ENCODE data around the gene FAM83C. TPM values are rescaled to one million over a fixed set of nuclear protein-coding genes. Genes with fewer than 3 reads are reported as not detected.

FAM83C gene
- total and polyA plus RNA-seq, 2 experiments from 2014 or later = not detected

- in situ Hi-C loops (cut with MboI) = no loop called here
- Histone ChIP-seq H3K27me3 (replicated peaks; ENCODE audit: insufficient read depth) (no peaks in the 10 kb centered on the region), H3K9me2 (ENCODE audit: insufficient read depth) (no peaks in the 10 kb centered on the region), H3K36me3 (ENCODE audit: low read depth) (peaks cover 9% of the 10 kb centered on the region; the same call in 1 of the 2 replicates), H3K4me3 (peak overlapping the region; percentile 85), H3K9ac (peak overlapping the region; percentile 91), H3F3A (ENCODE audit: insufficient read depth) (peaks cover 45% of the 10 kb centered on the region), H3K79me2 (ENCODE audit: insufficient read depth) (peaks cover 40% of the 10 kb centered on the region), H3K27ac (peak overlapping the region; percentile 88; the same call in 1 of the 2 replicates), H4K20me1 (ENCODE audit: insufficient read depth) (no peaks in the 10 kb centered on the region), H2AFZ (no peak overlapping the region), H3K4me2 (ENCODE audit: unreplicated experiment) (peak overlapping the region; percentile 94), H3K9me3 (ENCODE audit: low read depth) (no peaks in the 10 kb centered on the region), H3K4me1 (ENCODE audit: insufficient read depth) (peaks cover 21% of the 10 kb centered on the region; the same call in 1 of the 2 replicates)
- DNase-seq = peak; percentile 15
- TF ChIP-seq EZH2 (IDR thresholded peaks at IDR 0.05; ENCODE audit: insufficient read depth, poor library complexity, severe bottlenecking) (no peak), EZH2phosphoT487 (IDR thresholded peaks at IDR 0.05; ENCODE audit: insufficient read depth, low read depth) (no peak)
- 86 to 95% methylated on average over 6 of the region's 6 CpGs for WGBS, 2 experiments (ENCODE audit: low coverage in 1 of 2, low lambda C conversion rate in 2 of 2, missing lambda C conversion rate in 2 of 2)
Observed at GRCh38 chr20:35276408-35276807, 15.8 kb downstream of the FAM83C start.

DNA sequence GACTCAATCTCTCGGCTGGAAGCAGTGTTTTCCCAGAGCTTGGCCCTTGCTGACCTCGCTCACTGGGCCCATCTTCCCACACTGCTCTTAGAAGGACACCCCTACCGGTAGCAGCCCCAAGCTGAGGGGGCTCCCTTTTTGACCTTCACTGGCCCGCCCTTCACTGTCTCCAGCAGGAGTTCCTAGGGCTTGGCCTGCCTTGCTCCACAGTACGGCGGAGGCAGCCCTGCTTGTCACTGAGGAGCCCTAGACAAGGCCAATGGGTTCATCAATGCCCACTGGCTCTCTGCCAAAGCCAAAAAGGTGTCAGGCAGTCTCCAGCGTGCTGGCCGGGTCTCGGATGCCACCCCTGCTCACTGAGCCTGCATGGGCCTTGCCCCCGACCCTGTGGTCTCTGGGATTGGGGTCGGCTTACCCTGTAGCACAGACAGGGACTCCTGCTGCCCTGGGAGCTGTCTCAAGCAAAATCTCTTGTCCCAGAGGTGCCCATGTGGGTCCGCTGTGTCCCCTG lies 16.4 kb downstream of the FAM83C start:
- H3K4me2 ChIP-seq (ENCODE audit: unreplicated experiment) = no peak overlapping the region
- DNase-seq = no peak
- peaks cover 43% of the 10 kb centered on the region for H3F3A ChIP-seq (ENCODE audit: insufficient read depth)
- TF ChIP-seq EZH2 (IDR thresholded peaks at IDR 0.05; ENCODE audit: insufficient read depth, poor library complexity, severe bottlenecking) (no peak), EZH2phosphoT487 (IDR thresholded peaks at IDR 0.05; ENCODE audit: insufficient read depth, low read depth) (no peak)
- in situ Hi-C loops (cut with MboI) = no loop called here
- H3K27me3 ChIP-seq (replicated peaks; ENCODE audit: insufficient read depth) = no peaks in the 10 kb centered on the region
- peaks cover 34% of the 10 kb centered on the region for H3K79me2 ChIP-seq (ENCODE audit: insufficient read depth)
- H3K9me2 ChIP-seq (ENCODE audit: insufficient read depth) = no peaks in the 10 kb centered on the region
- H2AFZ ChIP-seq = no peak overlapping the region
- no peaks in the 10 kb centered on the region for H4K20me1 ChIP-seq (ENCODE audit: insufficient read depth)
- H3K4me3 ChIP-seq = peak overlapping the region; percentile 85; the same call in 1 of the 2 replicates
- no peaks in the 10 kb centered on the region for H3K9me3 ChIP-seq (ENCODE audit: low read depth)
- WGBS, 2 experiments (ENCODE audit: low coverage in 1 of 2, low lambda C conversion rate in 2 of 2, missing lambda C conversion rate in 2 of 2) = 90 to 93% methylated on average over 11 to 12 of the region's 12 CpGs
- H3K4me1 ChIP-seq (ENCODE audit: insufficient read depth) = peaks cover 21% of the 10 kb centered on the region; the same call in 1 of the 2 replicates
- H3K36me3 ChIP-seq (ENCODE audit: low read depth) = peaks cover 9% of the 10 kb centered on the region; the same call in 1 of the 2 replicates
- H3K27ac ChIP-seq = no peak overlapping the region
- H3K9ac ChIP-seq = peak overlapping the region; percentile 91; the same call in 1 of the 2 replicates

GRCh38 chr20:35274172-35275092 lies 17.8 kb downstream of the FAM83C start:
- Histone ChIP-seq H3K36me3 (ENCODE audit: low read depth) (peaks cover 9% of the 10 kb centered on the region; the same call in 1 of the 2 replicates), H4K20me1 (ENCODE audit: insufficient read depth) (no peaks in the 10 kb centered on the region), H3F3A (ENCODE audit: insufficient read depth) (peaks cover 29% of the 10 kb centered on the region), H3K9ac (no peak overlapping the region), H2AFZ (no peak overlapping the region), H3K9me2 (ENCODE audit: insufficient read depth) (no peaks in the 10 kb centered on the region), H3K4me3 (no peak overlapping the region), H3K4me1 (ENCODE audit: insufficient read depth) (peaks cover 21% of the 10 kb centered on the region; the same call in 1 of the 2 replicates), H3K4me2 (ENCODE audit: unreplicated experiment) (no peak overlapping the region), H3K9me3 (ENCODE audit: low read depth) (no peaks in the 10 kb centered on the region), H3K27me3 (replicated peaks; ENCODE audit: insufficient read depth) (no peaks in the 10 kb centered on the region), H3K27ac (no peak overlapping the region), H3K79me2 (ENCODE audit: insufficient read depth) (peaks cover 21% of the 10 kb centered on the region)
- in situ Hi-C loops (cut with MboI) = no loop called here
- TF ChIP-seq EZH2 (IDR thresholded peaks at IDR 0.05; ENCODE audit: insufficient read depth, poor library complexity, severe bottlenecking) (no peak), EZH2phosphoT487 (IDR thresholded peaks at IDR 0.05; ENCODE audit: insufficient read depth, low read depth) (no peak)
- 91 to 92% methylated on average over 23 to 24 of the region's 24 CpGs for WGBS, 2 experiments (ENCODE audit: low coverage in 1 of 2, low lambda C conversion rate in 2 of 2, missing lambda C conversion rate in 2 of 2)
- no peak for DNase-seq

GRCh38 chr20:35273449-35274171 lies 18.6 kb downstream of the FAM83C start:
- H3K9me3 ChIP-seq (ENCODE audit: low read depth) = no peaks in the 10 kb centered on the region
- H2AFZ ChIP-seq = no peak overlapping the region
- peaks cover 4% of the 10 kb centered on the region; the same call in 1 of the 2 replicates for H3K36me3 ChIP-seq (ENCODE audit: low read depth)
- TF ChIP-seq EZH2phosphoT487 (IDR thresholded peaks at IDR 0.05; ENCODE audit: insufficient read depth, low read depth) (no peak), EZH2 (IDR thresholded peaks at IDR 0.05; ENCODE audit: insufficient read depth, poor library complexity, severe bottlenecking) (no peak)
- H3K27me3 ChIP-seq (replicated peaks; ENCODE audit: insufficient read depth) = no peaks in the 10 kb centered on the region
- H3K9ac ChIP-seq = no peak overlapping the region
- H3K79me2 ChIP-seq (ENCODE audit: insufficient read depth) = peaks cover 21% of the 10 kb centered on the region
- WGBS, 2 experiments (ENCODE audit: low coverage in 1 of 2, low lambda C conversion rate in 2 of 2, missing lambda C conversion rate in 2 of 2) = 72 to 76% methylated on average over 13 of the region's 13 CpGs
- H3K4me2 ChIP-seq (ENCODE audit: unreplicated experiment) = no peak overlapping the region
- peaks cover 21% of the 10 kb centered on the region; the same call in 1 of the 2 replicates for H3K4me1 ChIP-seq (ENCODE audit: insufficient read depth)
- no peak for DNase-seq
- in situ Hi-C loops (cut with MboI) = no loop called here
- H4K20me1 ChIP-seq (ENCODE audit: insufficient read depth) = no peaks in the 10 kb centered on the region
- H3K27ac ChIP-seq = no peak overlapping the region
- peaks cover 21% of the 10 kb centered on the region for H3F3A ChIP-seq (ENCODE audit: insufficient read depth)
- H3K9me2 ChIP-seq (ENCODE audit: insufficient read depth) = no peaks in the 10 kb centered on the region
- H3K4me3 ChIP-seq = no peak overlapping the region

Measured in GM23248 (cell line).